Activated CD4-positive, alpha-beta T cell treated with anti-CD3 and anti-CD28 coated beads, Interleukin-10, Interleukin-2, amounts not matched to agents 100 ng/mL and 50 ng/mL, durations not matched to agents 16 hours and 8 hours (primary cell): ENCODE results near the gene ZNF827.

Experiments used
- DNase-seq: peaks from one replicate; pipeline ENCODE4 v3.0.0-alpha.2; 2020

The ZNF827 gene

GRCh38 chr4:145788755-145789154 is 149.9 kb downstream of the ZNF827 start:
- DNase-seq, result no peak

- DNase-seq, result no peak
Measured at GRCh38 chr4:145786830-145787229, 151.8 kb downstream of the ZNF827 start.

GRCh38 chr4:145786261-145786660 is 152.4 kb downstream of the ZNF827 start:
- DNase-seq, result no peak

- DNase-seq, result no peak
Measured at GRCh38 chr4:145785391-145786008, 153.1 kb downstream of the ZNF827 start.

- DNase-seq, result peak; percentile 43
Measured at GRCh38 chr4:145784036-145784435, 154.6 kb downstream of the ZNF827 start.

- no peak for DNase-seq
Measured at GRCh38 chr4:145782756-145783155, 155.9 kb downstream of the ZNF827 start.

- no peak for DNase-seq
Measured at GRCh38 chr4:145781351-145781750, 157.3 kb downstream of the ZNF827 start.

- no peak for DNase-seq
Measured at GRCh38 chr4:145779319-145779801, 159.3 kb downstream of the ZNF827 start.

GRCh38 chr4:145776208-145776607 is 162.4 kb downstream of the ZNF827 start:
- no peak for DNase-seq

GRCh38 chr4:145775406-145775805 is 163.2 kb downstream of the ZNF827 start:
- DNase-seq, result peak; percentile 15

DNA sequence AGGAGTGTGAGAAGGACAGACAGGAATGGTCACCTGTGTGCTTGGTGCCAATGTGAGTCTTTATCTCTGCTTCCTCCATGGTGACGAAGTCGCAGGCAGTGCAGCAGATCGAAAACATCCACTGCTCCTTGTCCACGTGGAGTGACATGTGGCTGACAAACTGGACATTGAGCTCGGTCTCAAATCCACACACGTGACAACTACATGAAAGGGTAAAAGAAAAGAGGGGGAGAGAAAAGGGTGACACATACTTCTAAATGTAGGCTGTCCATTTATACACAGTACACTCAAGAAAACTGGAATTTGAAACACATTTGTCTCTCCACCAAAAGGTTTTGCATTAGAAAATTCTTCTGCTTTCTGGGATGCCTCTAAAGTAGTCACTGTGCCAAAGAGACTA is 164.2 kb downstream of the ZNF827 start:
- no peak for DNase-seq

GRCh38 chr4:145773581-145774234 is 164.9 kb downstream of the ZNF827 start:
- DNase-seq, result peak; percentile 38

DNA sequence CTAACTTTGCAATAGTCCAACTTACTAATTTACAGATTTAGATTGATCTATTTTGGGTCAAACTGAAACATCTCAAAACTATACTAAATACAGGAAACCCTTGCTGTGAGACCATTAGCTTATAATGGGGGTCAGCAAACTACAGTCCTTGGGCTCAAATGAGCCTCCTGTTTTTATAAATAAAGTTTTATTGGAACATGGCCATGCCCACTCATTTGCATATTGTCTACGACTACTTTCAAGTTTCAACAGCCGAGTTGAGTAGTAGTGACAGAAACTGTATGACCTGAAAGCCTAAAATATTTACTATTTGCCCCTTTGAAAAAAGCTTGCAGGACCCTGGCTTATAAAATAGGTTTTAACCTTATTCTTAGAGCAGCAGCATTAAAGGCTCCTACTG is 166.3 kb downstream of the ZNF827 start:
- no peak for DNase-seq

- DNase-seq, result no peak
Measured at GRCh38 chr4:145770124-145770523, 168.5 kb downstream of the ZNF827 start.

DNA sequence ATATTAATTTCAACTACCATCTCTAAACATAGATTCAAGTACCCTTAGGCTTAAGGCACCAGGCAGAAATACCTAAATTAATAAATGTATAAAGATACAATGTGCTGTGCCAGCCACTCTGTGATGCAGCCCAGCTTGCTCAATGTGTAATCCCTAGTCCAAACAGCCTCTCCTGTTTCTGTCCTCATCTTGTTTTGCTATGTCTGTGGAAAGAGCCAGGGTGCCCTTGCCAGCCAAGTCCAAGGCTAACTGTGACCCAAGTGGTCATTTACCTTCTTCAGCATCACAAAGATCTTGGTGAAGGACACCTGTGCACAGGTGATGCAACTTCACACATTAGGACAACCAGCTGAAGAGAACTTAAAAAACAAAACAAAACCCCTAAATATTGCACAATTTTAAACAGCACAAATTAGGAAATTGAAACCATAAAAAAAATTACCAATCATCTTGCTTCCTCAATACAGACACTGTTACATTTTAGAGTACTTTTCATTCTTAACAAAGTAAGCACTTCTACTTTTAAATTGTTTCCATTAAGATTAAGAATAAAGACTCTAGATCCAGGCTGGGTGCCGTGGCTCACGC is 169.1 kb downstream of the ZNF827 start:
- DNase-seq, result no peak

DNA sequence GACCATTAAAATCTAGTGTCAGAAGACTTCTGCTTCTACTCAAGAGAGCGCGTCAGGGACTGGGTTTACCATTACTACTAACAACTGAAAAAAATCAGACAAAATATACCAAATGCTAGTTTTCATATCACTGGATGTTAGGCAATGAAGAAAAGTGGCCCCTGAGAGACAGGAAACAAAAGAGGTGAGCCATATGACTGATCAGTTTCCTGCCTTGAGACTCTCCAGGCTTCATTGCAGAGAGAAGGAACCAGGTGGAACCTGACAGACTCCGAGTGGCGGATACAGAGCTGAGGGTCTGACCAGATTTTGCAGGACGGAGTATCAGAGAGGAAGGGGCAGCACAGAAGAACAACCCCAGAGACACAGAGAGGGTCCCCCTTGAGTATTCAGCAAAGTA is 172.3 kb downstream of the ZNF827 start:
- peak; percentile 52 for DNase-seq

DNA sequence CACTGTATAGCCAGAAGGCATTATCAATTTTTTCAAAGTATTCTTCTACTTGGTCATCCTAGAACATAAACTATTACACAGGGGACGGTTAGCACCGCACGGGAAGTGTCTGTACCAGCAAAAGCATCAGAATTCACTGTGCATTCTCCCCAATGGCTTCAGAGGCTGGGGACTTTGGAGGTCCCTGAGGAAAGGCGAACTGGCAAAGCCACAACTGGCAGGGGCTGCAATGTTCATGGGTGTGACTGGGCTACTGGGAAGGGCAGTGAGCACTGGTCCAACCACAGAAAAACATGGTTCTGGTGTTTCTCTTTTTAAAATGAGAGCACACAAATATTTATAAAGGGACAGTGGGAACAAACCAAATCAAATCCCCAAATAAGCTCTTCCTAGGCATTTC is 175.2 kb downstream of the ZNF827 start:
- DNase-seq, result no peak

- DNase-seq, result no peak
Measured at GRCh38 chr4:145762719-145763118, 175.9 kb downstream of the ZNF827 start.

DNA sequence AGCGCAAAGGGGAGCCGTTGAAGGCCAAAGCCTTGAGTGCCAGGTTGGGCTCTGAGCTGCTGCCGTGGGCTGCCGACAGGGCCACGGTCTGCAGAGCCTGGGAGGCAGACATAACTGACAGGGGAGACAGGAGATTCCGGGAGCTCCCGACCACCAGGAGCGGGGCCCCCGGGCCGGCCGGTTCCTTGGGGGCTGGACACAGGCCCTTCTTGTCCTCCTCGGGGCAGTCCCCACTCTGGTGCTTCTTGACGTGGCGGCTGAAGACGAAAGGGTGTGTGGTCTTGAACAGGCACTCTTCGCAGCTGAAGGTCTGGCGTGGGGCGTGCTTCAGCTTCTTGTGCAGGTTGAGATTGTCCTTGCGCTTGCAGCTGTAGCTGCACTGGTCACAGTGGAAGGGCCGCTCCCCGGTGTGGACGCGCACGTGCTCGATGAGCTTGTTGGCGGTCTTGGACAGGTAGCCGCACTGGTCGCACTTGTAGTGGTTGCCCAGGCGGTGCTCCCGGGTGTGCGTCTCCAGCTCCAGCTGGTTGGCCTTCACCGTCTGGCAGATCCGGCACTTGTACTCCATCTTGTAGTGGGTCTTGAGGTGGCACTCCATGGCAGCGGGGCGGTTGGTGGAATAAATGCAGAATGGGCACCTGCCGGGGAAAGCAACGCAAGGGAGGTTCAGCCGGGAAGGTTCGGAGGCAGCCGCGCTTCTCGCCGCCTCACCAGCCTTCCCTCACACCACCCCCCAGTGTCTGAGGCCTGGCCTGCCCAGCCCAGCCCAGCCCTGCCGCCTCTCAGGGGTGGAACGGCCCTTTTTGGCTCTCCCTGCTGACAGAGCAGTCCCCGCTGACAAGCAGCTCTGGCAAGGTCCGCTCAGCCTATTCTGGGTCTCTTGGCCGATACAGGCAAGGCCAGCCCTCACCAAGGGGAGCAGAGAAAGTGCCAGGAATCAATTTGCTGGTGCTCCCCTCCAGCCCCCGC is 177.4 kb downstream of the ZNF827 start:
- DNase-seq, result no peak

DNA sequence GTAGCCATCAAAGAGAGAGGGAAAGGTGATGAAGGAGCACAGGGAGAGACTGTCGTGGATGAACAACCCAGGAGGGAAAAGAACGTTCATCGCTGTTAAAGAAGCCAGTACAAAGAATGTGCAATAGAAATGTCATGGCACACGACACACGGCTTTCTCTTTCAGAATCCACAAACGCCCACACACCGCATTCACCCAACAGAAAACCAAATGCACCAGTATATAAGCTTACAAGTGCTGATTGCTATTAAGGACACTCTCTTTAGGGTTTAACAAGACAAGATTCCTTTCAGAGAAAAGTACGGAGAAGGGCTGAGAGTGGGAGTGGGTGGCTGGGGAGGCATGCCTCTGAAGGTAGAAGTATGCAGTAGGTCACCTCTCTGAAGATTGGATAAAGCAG is 178.4 kb downstream of the ZNF827 start:
- DNase-seq, result no peak

GRCh38 chr4:145757188-145757587 is 181.4 kb downstream of the ZNF827 start:
- no peak for DNase-seq

DNA sequence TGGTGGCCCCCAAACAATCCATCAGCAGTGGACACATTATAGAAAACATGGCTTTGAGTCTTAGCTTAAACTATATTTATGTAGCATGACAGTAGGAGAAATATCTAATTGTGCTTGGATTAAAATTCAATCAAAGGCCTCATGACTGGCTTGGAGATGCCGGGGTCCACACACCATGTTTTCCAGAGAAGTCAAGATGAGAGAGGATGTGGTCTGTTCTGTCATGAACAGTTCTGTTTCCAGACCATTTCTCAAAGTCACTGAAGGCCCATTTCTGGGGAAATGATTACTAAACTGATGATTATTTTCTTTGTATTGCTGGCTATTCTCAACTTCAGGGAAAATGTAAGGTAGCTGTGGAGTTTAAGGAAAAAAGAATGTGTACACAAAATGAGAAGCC is 182.4 kb downstream of the ZNF827 start:
- DNase-seq, result peak; percentile 45

GRCh38 chr4:145755802-145756201 is 182.8 kb downstream of the ZNF827 start:
- no peak for DNase-seq
